H4 (cell line): Measurements from ENCODE around the gene DIS3L2. TPM values are rescaled to one million over a fixed set of nuclear protein-coding genes. Genes with fewer than 3 reads are reported as not detected.

Source experiments
- DNase-seq: peaks from one replicate; pipeline ENCODE4 v3.0.0-alpha.2; 2015; ENCODE audit warnings: low spot score
- total RNA-seq: library from RNA; depleted of rRNA; stranded (reverse); fragments of >200 nt; shearing (Covaris generic); gene quantifications from 2 replicates; pipeline ENCODE4 v1.2.3, GENCODE V29; 2014

The DIS3L2 gene
- total RNA-seq, 1 experiment from 2014 or later: 16.7 TPM

DNA sequence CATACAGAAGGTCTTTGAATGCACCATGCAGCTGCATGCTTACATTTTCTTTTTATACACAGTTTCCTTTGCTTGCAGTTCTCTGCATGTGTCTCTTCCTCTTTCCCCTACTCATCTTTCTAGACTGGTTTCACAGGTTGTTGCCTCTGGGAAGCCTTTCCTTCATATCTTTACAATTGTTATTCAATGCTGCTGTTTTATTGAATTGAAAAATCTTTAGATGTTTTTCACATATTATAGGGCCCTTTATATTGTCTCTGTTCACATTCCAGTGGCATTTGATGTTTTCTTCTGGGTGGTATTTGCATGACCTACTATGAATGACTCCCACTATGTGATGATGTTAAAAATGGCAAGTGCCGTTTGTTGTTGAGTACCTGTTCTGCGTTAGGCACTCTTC, 91.1 kb downstream of the DIS3L2 start:
- no peak for DNase-seq

GRCh38 chr2:232053777-232054176, 92.3 kb downstream of the DIS3L2 start:
- DNase-seq: no peak

DNA sequence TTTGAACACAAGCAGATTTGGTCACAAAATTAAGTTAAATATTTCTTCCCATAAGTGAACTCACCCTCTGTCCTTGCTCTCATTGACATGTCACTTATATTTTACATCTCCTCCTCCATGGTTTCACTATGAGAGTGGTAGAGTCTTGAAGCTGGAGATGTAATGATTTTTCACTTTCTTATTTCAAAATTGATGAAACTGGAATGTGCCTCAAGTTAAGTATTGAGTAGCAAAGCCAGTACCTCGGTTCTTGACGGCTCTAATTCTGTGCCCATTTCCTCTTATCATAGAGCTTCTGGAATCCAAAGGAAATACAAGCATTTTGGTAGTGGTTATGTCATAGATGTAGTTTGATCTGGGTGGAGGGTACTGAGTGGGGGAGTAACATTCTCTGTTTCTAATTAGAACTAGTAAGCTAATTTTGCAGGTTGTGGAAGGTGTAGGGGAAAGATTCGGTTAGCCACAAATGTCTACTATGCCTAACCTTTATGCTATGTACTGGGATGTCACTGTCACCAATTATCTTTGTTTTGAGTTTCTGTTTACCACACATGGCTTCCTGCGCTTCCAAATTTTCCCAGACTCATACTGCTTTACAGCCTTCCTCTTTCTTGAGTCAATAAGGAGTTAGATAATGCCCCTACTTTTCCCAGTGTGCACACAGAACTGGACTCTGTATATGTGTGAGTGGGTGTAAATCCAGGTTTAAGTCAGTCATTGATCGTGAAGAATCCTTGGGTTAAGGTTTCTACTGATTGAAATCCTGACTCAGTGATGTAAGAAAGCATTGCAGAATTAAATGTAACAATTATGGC, 96.8 kb downstream of the DIS3L2 start:
- DNase-seq: no peak

- no peak for DNase-seq
These were observed 97.4 kb downstream of the DIS3L2 start for GRCh38 chr2:232058931-232059330.

DNA sequence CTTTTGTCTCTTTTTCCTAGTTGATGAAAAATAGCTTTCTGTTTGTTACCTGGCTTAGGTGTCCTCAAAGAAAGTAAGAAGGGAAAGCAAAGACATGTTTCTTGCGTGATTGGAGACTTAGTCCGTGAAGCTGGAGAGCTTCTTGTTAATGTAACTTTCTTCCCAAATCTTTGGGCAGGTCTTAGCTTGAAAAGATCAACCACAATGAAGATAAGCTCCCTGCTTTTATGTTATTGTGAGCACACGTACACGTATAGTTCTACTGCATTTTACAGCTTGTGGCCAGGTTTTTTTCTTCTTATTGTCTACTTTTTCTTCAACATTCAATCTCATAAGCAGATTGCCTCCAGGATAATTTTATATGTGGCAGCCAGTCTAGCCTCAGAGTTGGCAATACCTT, 99.8 kb downstream of the DIS3L2 start:
- no peak for DNase-seq

GRCh38 chr2:232073026-232073425, 111.5 kb downstream of the DIS3L2 start:
- no peak for DNase-seq

- no peak for DNase-seq
These were observed 112.2 kb downstream of the DIS3L2 start for GRCh38 chr2:232073699-232074098.

GRCh38 chr2:232075080-232075479, 113.6 kb downstream of the DIS3L2 start:
- no peak for DNase-seq

DNA sequence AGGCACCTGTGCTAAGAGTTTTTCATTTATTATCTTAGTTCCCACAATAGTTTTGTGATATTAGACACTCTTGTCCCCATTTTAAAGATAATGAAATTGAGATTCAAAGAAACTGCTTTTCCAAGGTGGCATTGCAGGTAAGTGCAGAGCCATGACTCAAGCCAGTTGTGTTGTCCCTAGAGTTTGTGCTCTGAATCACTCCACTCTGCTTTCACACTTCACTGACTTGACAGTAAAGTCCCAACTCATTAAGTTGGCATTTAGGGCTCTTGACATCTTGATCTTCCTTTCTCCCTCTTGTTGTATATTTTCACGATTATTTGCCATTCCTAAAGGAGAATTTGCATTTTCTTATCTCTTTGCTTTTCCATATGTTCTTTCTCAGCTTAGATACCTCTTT, 114.3 kb downstream of the DIS3L2 start:
- no peak for DNase-seq

- no peak for DNase-seq
These were observed 114.8 kb downstream of the DIS3L2 start for GRCh38 chr2:232076272-232076671.

DNA sequence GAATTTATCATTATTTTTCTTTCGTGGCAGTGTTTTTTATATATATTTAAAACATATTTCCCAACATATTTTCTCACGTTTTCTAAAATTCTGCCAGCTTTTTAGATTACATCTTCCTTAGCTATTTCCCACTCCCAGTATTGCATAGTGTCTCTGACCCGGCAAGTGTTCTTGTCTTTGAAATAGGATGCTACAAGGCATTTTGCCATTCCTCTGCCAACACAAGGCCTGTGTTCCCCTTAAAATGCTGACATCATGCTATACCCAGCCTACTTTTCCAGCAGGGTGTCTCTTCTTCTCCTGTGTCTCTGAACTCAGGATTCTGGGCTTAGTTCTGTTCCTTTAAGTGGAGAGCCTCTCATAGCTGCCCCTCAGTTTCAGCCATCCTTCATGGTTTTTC, 115.2 kb downstream of the DIS3L2 start:
- DNase-seq: no peak

DNA sequence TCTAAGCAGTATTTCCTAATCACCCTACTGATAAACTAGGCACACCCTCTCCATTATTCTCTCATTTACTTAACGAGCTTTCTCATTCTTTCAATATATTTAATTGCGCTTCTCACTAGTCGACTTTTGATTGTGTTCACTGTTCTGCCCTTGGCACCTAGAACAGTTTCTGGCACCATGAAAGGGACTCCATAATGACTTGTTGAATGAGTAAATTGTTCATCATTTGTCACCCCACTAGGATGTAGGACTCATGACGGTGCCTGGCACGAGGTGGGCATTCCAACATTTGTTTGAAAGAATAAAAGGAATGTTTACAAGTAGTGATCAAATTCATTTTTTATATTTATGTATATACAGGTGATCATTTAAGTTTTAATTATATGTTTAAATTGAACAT, 123.7 kb downstream of the DIS3L2 start:
- no peak for DNase-seq

- DNase-seq: no peak
These were observed 124.4 kb downstream of the DIS3L2 start for GRCh38 chr2:232085826-232086425.

DNA sequence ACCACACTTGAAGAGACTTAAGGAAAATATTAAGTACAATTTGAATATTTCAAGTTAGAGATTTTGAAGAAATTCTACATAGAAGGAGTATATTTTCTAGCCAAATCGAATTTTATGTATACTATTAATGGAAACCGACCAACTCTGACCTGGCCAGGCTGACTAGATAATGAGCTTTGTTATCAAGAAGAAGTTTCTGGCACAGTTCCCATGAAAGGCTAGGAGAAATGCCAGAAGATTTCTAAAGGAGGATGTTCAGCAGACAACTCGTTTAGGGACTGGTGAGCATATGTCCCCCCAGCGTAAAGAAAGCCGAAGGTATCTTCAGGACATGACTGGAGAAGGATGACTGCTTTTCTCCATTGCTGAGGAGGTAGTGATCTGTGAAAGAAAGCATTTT, 127.3 kb downstream of the DIS3L2 start:
- no peak for DNase-seq

DNA sequence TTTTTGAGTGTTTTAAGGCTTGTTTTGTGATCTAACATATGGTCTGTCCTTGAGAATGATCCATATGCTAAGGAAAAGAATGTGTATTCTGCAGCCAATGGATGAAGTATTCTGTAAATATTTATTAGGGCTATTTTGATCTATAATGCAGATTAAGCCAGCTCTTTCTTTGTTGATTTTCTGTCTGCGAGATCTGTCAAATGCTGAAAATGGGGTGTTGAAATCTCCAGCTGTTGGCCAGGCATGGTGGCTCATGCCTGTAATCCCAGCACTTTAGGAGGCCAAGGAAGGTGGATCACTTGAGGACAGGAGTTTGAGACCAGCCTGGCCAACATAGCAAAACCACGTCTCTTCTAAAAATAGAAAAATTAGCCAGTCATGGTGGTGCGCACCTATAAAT, 132.7 kb downstream of the DIS3L2 start:
- no peak for DNase-seq

DNA sequence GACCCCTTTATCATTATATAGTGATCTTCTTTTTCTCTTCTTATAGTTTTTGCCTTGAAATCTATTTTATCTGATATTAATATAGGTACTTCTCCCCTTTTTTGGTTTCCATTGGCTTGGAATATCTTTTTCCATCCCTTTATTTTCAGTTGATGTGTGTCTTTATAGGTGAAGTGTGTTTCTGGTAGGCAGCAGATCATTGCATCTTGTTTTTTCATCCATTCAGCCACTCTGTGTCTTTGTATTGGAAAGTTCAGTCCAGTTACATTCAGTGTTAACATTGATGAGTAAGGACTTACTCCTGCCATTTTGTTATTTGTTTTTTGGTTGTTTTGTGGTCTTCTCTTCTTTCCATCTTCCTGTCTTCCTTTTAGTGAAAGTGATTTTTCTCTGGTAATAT, 133.4 kb downstream of the DIS3L2 start:
- no peak for DNase-seq

DNA sequence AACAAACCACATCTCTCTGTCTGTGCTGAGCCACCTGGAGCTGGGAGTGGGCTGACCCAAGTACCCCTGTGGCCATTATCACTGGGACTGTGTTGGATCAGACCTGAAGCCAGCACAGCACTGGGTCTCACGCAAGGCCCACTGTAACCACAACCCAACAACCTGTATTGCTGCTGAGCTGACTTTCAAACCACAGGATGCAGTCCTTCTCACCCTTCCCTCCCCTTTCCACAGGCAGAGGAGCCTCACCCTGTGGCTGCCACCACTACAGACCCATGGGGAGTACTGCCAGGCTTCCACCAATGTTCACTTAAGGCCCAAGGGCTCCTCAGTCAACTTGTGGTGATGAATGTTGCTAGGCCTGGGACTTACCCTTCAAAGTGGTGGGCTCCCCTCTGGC, 135.7 kb downstream of the DIS3L2 start:
- DNase-seq: no peak

GRCh38 chr2:232097758-232098157, 136.2 kb downstream of the DIS3L2 start:
- no peak for DNase-seq

GRCh38 chr2:232102380-232102779, 140.9 kb downstream of the DIS3L2 start:
- no peak for DNase-seq

DNA sequence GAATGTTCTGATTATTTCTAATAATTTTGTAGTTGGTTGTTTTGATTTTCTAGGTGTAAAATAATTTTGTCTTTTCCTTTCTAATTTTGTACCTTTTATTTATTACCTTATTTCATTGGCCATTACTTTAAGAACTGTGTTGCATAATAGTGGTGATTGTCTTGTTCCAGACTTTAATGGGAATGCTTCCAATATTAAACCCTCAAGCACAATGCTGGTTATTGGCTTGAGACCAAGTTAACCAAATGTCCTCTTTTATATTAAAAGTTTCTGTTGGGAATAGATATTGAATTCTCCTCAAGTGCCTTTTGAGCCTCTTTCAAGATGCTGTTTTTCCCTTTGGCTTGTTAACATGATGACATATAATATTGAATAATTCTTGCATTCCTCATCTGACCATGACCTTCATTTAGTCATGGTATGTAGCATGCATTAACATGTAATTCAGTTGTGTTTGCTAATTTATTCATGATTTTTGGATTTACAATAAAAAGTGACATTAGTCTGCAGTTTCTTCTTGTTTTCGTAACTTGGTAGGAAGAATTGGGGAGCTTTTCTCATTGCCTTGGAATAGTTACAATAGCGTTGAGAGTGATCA, 141.7 kb downstream of the DIS3L2 start:
- DNase-seq: no peak

DNA sequence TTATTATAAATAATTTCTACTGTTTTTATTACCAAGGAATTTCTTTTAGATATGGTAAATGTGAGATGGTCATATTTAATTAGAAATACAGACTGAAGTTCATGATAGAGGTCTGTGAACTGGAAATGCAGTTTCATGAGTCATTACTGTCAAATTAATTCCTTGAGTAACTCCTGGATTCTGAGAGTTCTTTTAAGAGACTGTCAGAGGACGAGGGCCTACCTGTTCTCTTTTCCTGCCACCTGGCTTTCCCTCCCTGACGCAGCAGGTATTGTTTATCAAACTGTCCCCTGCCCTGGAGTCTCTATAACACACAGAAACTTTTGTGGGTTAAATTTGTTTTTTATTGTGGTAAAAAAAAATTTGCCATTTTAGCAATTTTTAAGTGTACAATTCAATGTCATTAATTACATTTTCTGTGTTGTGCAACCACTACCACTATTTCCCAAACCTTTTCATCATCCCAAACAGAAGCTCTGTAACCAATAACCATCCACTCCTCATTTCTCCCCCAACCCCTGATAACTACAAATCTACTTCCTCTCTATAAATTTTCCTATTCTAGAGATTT, 142.6 kb downstream of the DIS3L2 start:
- no peak for DNase-seq

DNA sequence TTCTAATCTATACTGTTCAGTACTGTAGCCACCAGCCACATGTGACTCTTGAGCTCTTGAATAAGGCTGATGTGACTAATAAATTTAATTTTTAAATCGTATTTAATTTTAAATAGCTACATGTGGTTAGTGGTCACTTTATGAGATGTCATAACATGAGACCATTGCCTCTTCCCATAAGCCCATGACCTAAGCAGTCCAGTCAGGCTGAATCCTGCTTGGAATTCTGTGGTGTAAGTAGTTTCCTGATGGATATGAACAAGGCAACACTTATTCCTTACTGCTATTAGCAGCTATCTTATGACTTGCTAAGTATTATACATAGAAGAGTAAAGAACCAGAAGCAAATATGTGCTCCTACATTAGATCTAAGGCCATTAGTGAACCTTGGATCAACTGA, 150.0 kb downstream of the DIS3L2 start:
- no peak for DNase-seq

DNA sequence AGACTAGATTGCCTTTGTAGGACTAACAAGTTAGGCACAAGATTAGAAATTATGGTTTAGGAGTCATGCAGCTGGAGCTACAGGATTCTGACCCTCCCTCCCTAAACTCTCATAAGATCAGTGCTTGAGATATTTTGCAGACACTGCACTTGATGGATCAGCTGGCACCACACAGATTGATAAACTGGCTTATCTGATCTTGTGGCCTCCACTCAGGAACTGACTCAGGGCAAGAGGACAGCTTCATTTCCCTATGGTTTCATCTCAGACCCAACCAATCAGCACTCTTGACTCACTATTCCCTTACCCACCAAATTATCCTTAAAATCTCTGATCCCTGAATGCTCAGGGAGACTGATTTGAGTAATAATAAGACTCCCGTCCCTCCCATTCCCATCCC, 152.3 kb downstream of the DIS3L2 start:
- DNase-seq: no peak
